B cell (primary cell): ENCODE results near the gene MRTFA. TPM values are rescaled to one million over a fixed set of nuclear protein-coding genes. Genes with fewer than 3 reads are reported as not detected.
A peak's percentile ranks its signal among the peaks of the same experiment; 100 is the strongest.

ENCODE experiments used
- ATAC-seq: fragments of 200-7000 bp; cut with Tn5 transposase; one replicate; pipeline ENCODE4 v1.10.0; 2021; ENCODE audit warnings: low read depth, mild to moderate bottlenecking, moderate number of reproducible peaks, moderate library complexity
- CTCF ChIA-PET: fragments of 350-600 bp; sonication (Branson Sonifier 250); formaldehyde crosslinking; loops from one replicate; lab custom pipeline; 2021; ENCODE audit warnings: antibody characterized with exemption, inconsistent platforms; lab: Charles Lee
- POLR2A ChIA-PET: fragments of 350-600 bp; sonication (Branson Sonifier 250); formaldehyde crosslinking; loops from one replicate; lab custom pipeline; 2021; ENCODE audit warnings: antibody characterized with exemption; lab: Charles Lee
- DNase-seq: peaks from one replicate; pipeline ENCODE4 v3.0.0; 2013
- H2AFZ ChIP-seq: 2 replicates; pipeline ENCODE4 v1.6.1; 2012; ENCODE audit warnings: mild to moderate bottlenecking, low read depth, low read length; ENCODE audit not compliant: insufficient read depth, poor library complexity, severe bottlenecking
- H3K27ac ChIP-seq, 2 donors: 1 replicate in 1 of 2; 2 replicates in 1 of 2; pipeline ENCODE4 v1.5.1; 2012 to 2013; ENCODE audit warnings: low read length in 2 of 2, mild to moderate bottlenecking in 2 of 2, moderate library complexity in 1 of 2
- H3K27me3 ChIP-seq, 4 experiments: fragments of 200-600 bp in 1 of 4; sonication (generic) in 1 of 4; replicated peaks in 1 of 4; 1 replicate in 2 of 4; 2 replicates in 2 of 4; pipeline versions ENCODE4 v1.6.1 to v1.7.0; 2013 to 2016; ENCODE audit warnings: low read length in 3 of 4, mild to moderate bottlenecking in 2 of 4, mixed read lengths in 1 of 4, moderate library complexity in 1 of 4; ENCODE audit not compliant: insufficient read depth in 4 of 4, control insufficient read depth in 3 of 4; ENCODE audit errors: control extremely low read depth in 1 of 4
- H3K36me3 ChIP-seq, 2 experiments: replicated peaks in 1 of 2; 1 replicate in 1 of 2; 2 replicates in 1 of 2; pipeline versions ENCODE4 v1.6.1 to v1.7.1; 2013; ENCODE audit warnings: low read length in 1 of 2; ENCODE audit not compliant: insufficient read depth in 2 of 2, control insufficient read depth in 1 of 2; ENCODE audit errors: control extremely low read depth in 1 of 2, extremely low read depth in 1 of 2
- H3K4me1 ChIP-seq, 2 donors: fragments of 200-600 bp in 1 of 2; sonication (generic) in 1 of 2; 1 replicate in 1 of 2; 2 replicates in 1 of 2; pipeline versions ENCODE4 v1.5.1 to v1.6.1; 2013 to 2017; ENCODE audit warnings: low read length in 2 of 2; ENCODE audit not compliant: control insufficient read depth in 2 of 2, insufficient read depth in 2 of 2
- H3K4me2 ChIP-seq: replicated peaks from 2 replicates; pipeline ENCODE3; 2012; ENCODE audit warnings: mild to moderate bottlenecking, low read depth, low read length; ENCODE audit not compliant: poor library complexity, severe bottlenecking
- H3K4me3 ChIP-seq, 5 experiments: fragments of 200-600 bp in 1 of 5; sonication (generic) in 1 of 5; 1 replicate in 3 of 5; 2 replicates in 2 of 5; pipeline versions ENCODE4 v1.5.1 to v1.7.0; 2011 to 2016; ENCODE audit warnings: low read length in 4 of 5, mild to moderate bottlenecking in 4 of 5, low read depth in 2 of 5, control low read depth in 1 of 5, moderate library complexity in 1 of 5; ENCODE audit not compliant: insufficient read depth in 1 of 5; ENCODE audit errors: control extremely low read depth in 1 of 5, extremely low read depth in 1 of 5
- H3K79me2 ChIP-seq: fragments of 200-600 bp; sonication (generic); one replicate; pipeline ENCODE4 v1.6.0; 2016; ENCODE audit warnings: low read length; ENCODE audit not compliant: control insufficient read depth, insufficient read depth
- H3K9ac ChIP-seq: fragments of 200-600 bp; sonication (generic); 2 replicates; pipeline ENCODE4 v1.6.1; 2017; ENCODE audit warnings: mild to moderate bottlenecking, low read length, moderate library complexity
- H3K9me3 ChIP-seq, 3 donors: one replicate each; pipeline versions ENCODE4 v1.6.1 to v1.7.1; 2013; ENCODE audit warnings: low read length in 2 of 3; ENCODE audit not compliant: control insufficient read depth in 2 of 3, insufficient read depth in 1 of 3; ENCODE audit errors: control extremely low read depth in 1 of 3
- H4K20me1 ChIP-seq: 2 replicates; pipeline ENCODE4 v1.6.0; 2012; ENCODE audit warnings: mild to moderate bottlenecking, low read length; ENCODE audit not compliant: insufficient read depth, control insufficient read depth, poor library complexity, severe bottlenecking
- H3K27ac Mint-ChIP-seq: one replicate; pipeline ENCODE4 v1.8.0; 2021; ENCODE audit warnings: mixed read lengths
- H3K27me3 Mint-ChIP-seq: one replicate; pipeline ENCODE4 v1.8.0; 2021; ENCODE audit warnings: mixed read lengths
- H3K4me1 Mint-ChIP-seq: one replicate; pipeline ENCODE4 v1.8.0; 2021; ENCODE audit warnings: mixed read lengths
- H3K4me3 Mint-ChIP-seq: one replicate; pipeline ENCODE4 v1.8.0; 2021; ENCODE audit warnings: mixed read lengths
- H3K9me3 Mint-ChIP-seq: one replicate; pipeline ENCODE4 v1.8.0; 2022; ENCODE audit warnings: mixed read lengths; ENCODE audit not compliant: insufficient read depth
- CTCF ChIP-seq: fragments of 200-600 bp; IDR thresholded peaks from one replicate; pipeline ENCODE4 v1.8.0; 2022; ENCODE audit warnings: antibody characterized with exemption, mild to moderate bottlenecking
- EZH2 ChIP-seq: IDR thresholded peaks from 2 replicates; pipeline ENCODE4 v1.6.1; 2012; ENCODE audit warnings: borderline replicate concordance, low read depth, mild to moderate bottlenecking, moderate library complexity, low read length; ENCODE audit not compliant: insufficient read depth, poor library complexity, severe bottlenecking
- WGBS: methylation state at CpG from one replicate; pipeline ENCODE4 v1.1.5; 2013; ENCODE audit warnings: missing lambda C conversion rate; ENCODE audit not compliant: insufficient coverage; 5-methylcytosine and 5-hydroxymethylcytosine counted together
- intact Hi-C: fragments of 100-400 bp; cut with micrococcal nuclease; formaldehyde crosslinking; loops from one replicate; pipeline ENCODE4 v1.10.0; 2022
- polyA plus RNA-seq: library from polyadenylated mRNA; depleted of rRNA; stranded (reverse); fragments of >200 nt; gene quantifications from 2 replicates; pipeline ENCODE4 v1.2.3, GENCODE V29; 2012
- total RNA-seq, 2 donors: library from RNA; stranded (reverse); fragments of 120-200 nt in 1 of 2; gene quantifications; 1 replicate in 1 of 2; 2 replicates in 1 of 2; pipeline versions ENCODE4 v1.2.3 to v1.2.4, GENCODE V29; 2013 to 2022

MRTFA gene
- total and polyA plus RNA-seq, 2 donors (not counting 1 experiment from before 2014, with no cell fraction given): 28.9 to 82.6 TPM

- no peak for DNase-seq
- WGBS: 20% methylated on average over 1 of the region's 2 CpGs
- H3K9ac ChIP-seq: peak overlapping the region; percentile 61
- ChIA-PET CTCF (interaction anchor here (0.8 to 6.0 kb wide), 7 partner anchors 9 to 37 kb away, joined by 3 to 28 read pairs (median 5); no protein-coding TSS in a partner anchor), POLR2A (interaction anchor here (0.6 to 1.0 kb wide), 4 partner anchors 16 to 982 kb away, joined by 3 to 5 read pairs (median 4); partner anchors contain the start of gene SGSM3)
- TF ChIP-seq CTCF (no peak), EZH2 (no peak)
- intact Hi-C loops: loop anchor here (1.0 to 2.0 kb wide), 4 partner anchors 13 to 37 kb away; partner anchors contain the start of gene SGSM3
- H3K9me3 Mint-ChIP-seq: no peaks in the 10 kb centered on the region
- peaks cover 86% of the 10 kb centered on the region in 2 donors for H3K4me1 ChIP-seq
- no peaks in the 10 kb centered on the region for H3K27me3 ChIP-seq
- H3K4me1 Mint-ChIP-seq: peaks cover 78% of the 10 kb centered on the region
- H3K9me3 ChIP-seq: no peaks in the 10 kb centered on the region
- no peak for ATAC-seq
- H3K4me3 Mint-ChIP-seq: peak overlapping the region; percentile 81
- H4K20me1 ChIP-seq: no peaks in the 10 kb centered on the region
- H3K27ac Mint-ChIP-seq: peak overlapping the region; percentile 94
- no peaks in the 10 kb centered on the region for H3K27me3 Mint-ChIP-seq
- peak overlapping the region; percentile 84 for H3K4me2 ChIP-seq
- peaks cover 70% of the 10 kb centered on the region for H3K79me2 ChIP-seq
- H3K27ac ChIP-seq: peak overlapping the region; percentile 90 to 96
- peak overlapping the region in 4 of 5 experiments; percentile 11 to 57 (median 26) for H3K4me3 ChIP-seq
- peaks cover 0 to 31% of the 10 kb centered on the region in 2 experiments for H3K36me3 ChIP-seq
- no peak overlapping the region for H2AFZ ChIP-seq
Measured at GRCh38 chr22:40399621-40400020, 236.9 kb downstream of the MRTFA start.

- ATAC-seq (no peak), DNase-seq (no peak)
- Histone ChIP-seq H3K9me3 (no peaks in the 10 kb centered on the region), H3K79me2 (peaks cover 70% of the 10 kb centered on the region), H3K4me2 (peak overlapping the region; percentile 25), H3K36me3 (peaks cover 0 to 18% of the 10 kb centered on the region in 2 experiments), H3K4me1 (peaks cover 86 to 91% of the 10 kb centered on the region in 2 donors), H3K9ac (no peak overlapping the region), H3K27me3 (no peaks in the 10 kb centered on the region), H3K27ac (peak overlapping the region; percentile 46 to 96), H4K20me1 (no peaks in the 10 kb centered on the region), H3K4me3 (no peak overlapping the region), H2AFZ (no peak overlapping the region)
- ChIA-PET POLR2A (interaction anchor here (0.7 to 1.6 kb wide), 2 partner anchors 239 to 420 kb away, joined by 3 to 5 read pairs; partner anchors contain the start of gene MRTFA), CTCF (interaction anchor here (0.6 to 6.0 kb wide), 6 partner anchors 14 to 89 kb away, joined by 3 to 28 read pairs (median 4); no protein-coding TSS in a partner anchor)
- TF ChIP-seq EZH2: no peak
- no peak for TF ChIP-seq CTCF
- H3K4me3 Mint-ChIP-seq: peak overlapping the region; percentile 71
- H3K9me3 Mint-ChIP-seq: no peaks in the 10 kb centered on the region
- H3K4me1 Mint-ChIP-seq: peaks cover 80% of the 10 kb centered on the region
- WGBS: 28% methylated on average over 1 of the region's 1 CpG
- H3K27me3 Mint-ChIP-seq: no peaks in the 10 kb centered on the region
- peak overlapping the region; percentile 92 for H3K27ac Mint-ChIP-seq
- intact Hi-C loops: no loop called here
Measured at GRCh38 chr22:40397396-40397795, 239.1 kb downstream of the MRTFA start.
